H1 (cell line): ENCODE measurements around the gene MOB1B. TPM values are rescaled to one million over a fixed set of nuclear protein-coding genes. Genes with fewer than 3 reads are reported as not detected.

ENCODE experiments used
- ATF3 ChIP-seq: IDR thresholded peaks from 2 replicates; pipeline ENCODE4 v1.6.1; 2011; ENCODE audit warnings: low read depth, mild to moderate bottlenecking, low read length; ENCODE audit not compliant: insufficient read depth
- BCL11A ChIP-seq, 2 experiments: IDR thresholded peaks; one replicate each; pipeline ENCODE4 v1.6.1; 2011; ENCODE audit warnings: low read depth in 2 of 2, low read length in 2 of 2, mild to moderate bottlenecking in 2 of 2
- BRCA1 ChIP-seq: IDR thresholded peaks from 2 replicates; pipeline ENCODE4 v1.6.1; 2012; ENCODE audit warnings: low read depth, low read length, improper control_type of control experiment
- PHF8 ChIP-seq: fragments of 200-600 bp; sonication (generic); conservative IDR thresholded peaks from 2 replicates; pipeline ENCODE4 v1.7.1; 2012; ENCODE audit warnings: low read depth, mild to moderate bottlenecking, inconsistent platforms, low read length, moderate library complexity
- SIX5 ChIP-seq: IDR thresholded peaks from 2 replicates; pipeline ENCODE4 v1.6.1; 2011; ENCODE audit warnings: mild to moderate bottlenecking, low read depth, low read length
- USF2 ChIP-seq: IDR thresholded peaks from 2 replicates; pipeline ENCODE4 v1.6.1; 2011; ENCODE audit warnings: low read length, improper control_type of control experiment
- polyA plus RNA-seq, 7 experiments: library from polyadenylated mRNA; depleted of rRNA in 3 of 7; stranded (reverse) in 5 of 7; unstranded in 2 of 7; fragments of >200 nt in 5 of 7; fragments of 200-250 nt in 2 of 7; gene quantifications; 1 replicate in 5 of 7; 2 replicates in 1 of 7; 4 replicates in 1 of 7; pipeline versions ENCODE4 v1.2.1 to v1.2.3, GENCODE V29; 2011 to 2013; ENCODE audit warnings: missing spikeins in 2 of 7, mixed read lengths in 2 of 7
- total RNA-seq: library from RNA; stranded (reverse); fragmentation: NEBNext Ultra II Directional; extraction: Animal tissue kit (Norgen Biotek cat#: 25700); gene quantifications from 2 replicates; pipeline ENCODE4 v1.2.1, GENCODE V29; 2021

MOB1B gene
- total and polyA plus RNA-seq, 2 of the 8 experiments (the other 6 are each of a cell fraction or from before 2014, with no cell fraction given), result 3.8 to 33.5 TPM

- TF ChIP-seq USF2, result no peak
- TF ChIP-seq SIX5, result no peak
- no peak for TF ChIP-seq BCL11A (IDR thresholded peaks at IDR 0.05; ENCODE audit: low read depth in 2 of 2, low read length in 2 of 2)
- TF ChIP-seq PHF8, result no peak
- no peak for TF ChIP-seq ATF3
- no peak for TF ChIP-seq BRCA1
Observed at GRCh38 chr4:70893790-70894189, 8.4 kb upstream of the MOB1B start (continued).
